Measurements from ENCODE around the gene ZNF418. TPM values are rescaled to one million over a fixed set of nuclear protein-coding genes. Genes with fewer than 3 reads are reported as not detected.
A peak's percentile ranks its signal among the peaks of the same experiment; 100 is the strongest.

Gene ZNF418
- total and polyA plus RNA-seq, 2 of the 13 experiments (the other 11 are each of a cell fraction or from before 2014, with no cell fraction given), result 0.07 to 0.27 TPM

- no peak for TF ChIP-seq ZNF530 (CRISPR knock-in tag; IDR thresholded peaks at IDR 0.05; ENCODE audit: low read depth)
- no peak for TF ChIP-seq ZNF30 (CRISPR knock-in tag; IDR thresholded peaks at IDR 0.05)
- TF ChIP-seq, protein P1, sequence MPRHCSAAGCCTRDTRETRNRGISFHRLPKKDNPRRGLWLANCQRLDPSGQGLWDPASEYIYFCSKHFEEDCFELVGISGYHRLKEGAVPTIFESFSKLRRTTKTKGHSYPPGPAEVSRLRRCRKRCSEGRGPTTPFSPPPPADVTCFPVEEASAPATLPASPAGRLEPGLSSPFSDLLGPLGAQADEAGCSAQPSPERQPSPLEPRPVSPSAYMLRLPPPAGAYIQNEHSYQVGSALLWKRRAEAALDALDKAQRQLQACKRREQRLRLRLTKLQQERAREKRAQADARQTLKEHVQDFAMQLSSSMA (CRISPR knock-in tag; IDR thresholded peaks at IDR 0.05), result peak; percentile 86
- 0 out of 2 replicates have a peak, but pooled peaks have one; percentile 13 for TF ChIP-seq ZNF513 (CRISPR knock-in tag; conservative IDR thresholded peaks at IDR 0.05)
- TF ChIP-seq, protein P2, sequence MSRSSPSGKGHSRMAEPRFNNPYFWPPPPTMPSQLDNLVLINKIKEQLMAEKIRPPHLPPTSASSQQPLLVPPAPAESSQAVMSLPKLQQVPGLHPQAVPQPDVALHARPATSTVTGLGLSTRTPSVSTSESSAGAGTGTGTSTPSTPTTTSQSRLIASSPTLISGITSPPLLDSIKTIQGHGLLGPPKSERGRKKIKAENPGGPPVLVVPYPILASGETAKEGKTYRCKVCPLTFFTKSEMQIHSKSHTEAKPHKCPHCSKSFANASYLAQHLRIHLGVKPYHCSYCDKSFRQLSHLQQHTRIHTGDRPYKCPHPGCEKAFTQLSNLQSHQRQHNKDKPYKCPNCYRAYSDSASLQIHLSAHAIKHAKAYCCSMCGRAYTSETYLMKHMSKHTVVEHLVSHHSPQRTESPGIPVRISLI (CRISPR knock-in tag; IDR thresholded peaks at IDR 0.05; ENCODE audit: borderline replicate concordance), result peak; percentile 53; the same call in 1 of the 2 replicates
- TF ChIP-seq HOXA5 (CRISPR knock-in tag; IDR thresholded peaks at IDR 0.05), result peak; percentile 78; the same call in 1 of the 2 replicates
- no peak for TF ChIP-seq ARID2 (CRISPR knock-in tag; IDR thresholded peaks at IDR 0.05; ENCODE audit: borderline replicate concordance)
- TF ChIP-seq ZNF264 (CRISPR knock-in tag; IDR thresholded peaks at IDR 0.05), result peak; percentile 37; the same call in 1 of the 2 replicates
- TF ChIP-seq MAFK (conservative IDR thresholded peaks at IDR 0.05 in 1 of 2, IDR thresholded peaks at IDR 0.05 in 1 of 2; ENCODE audit: low read length in 2 of 2), result no peak
- TF ChIP-seq AHDC1 (CRISPR knock-in tag; IDR thresholded peaks at IDR 0.05; ENCODE audit: borderline replicate concordance), result no peak; the same call in 1 of the 2 replicates
- TF ChIP-seq ZNF329 (CRISPR knock-in tag; IDR thresholded peaks at IDR 0.05; ENCODE audit: low read depth), result no peak
- 0 out of 2 replicates have a peak, but pooled peaks have one; percentile 28 for TF ChIP-seq IRX3 (CRISPR knock-in tag; IDR thresholded peaks at IDR 0.05; ENCODE audit: borderline replicate concordance, low read depth)
- TF ChIP-seq THAP11 (CRISPR knock-in tag; IDR thresholded peaks at IDR 0.05), result peak; percentile 97
- no peak; the same call in 1 of the 2 replicates for TF ChIP-seq ZNF460 (CRISPR knock-in tag; IDR thresholded peaks at IDR 0.05; ENCODE audit: borderline replicate concordance)
- TF ChIP-seq CHD4 (IDR thresholded peaks at IDR 0.05; ENCODE audit: borderline replicate concordance, low read length), result peak; percentile 38; the same call in 1 of the 2 replicates
- peak; percentile 27; the same call in 1 of the 2 replicates for TF ChIP-seq FOSL2 (CRISPR knock-in tag; IDR thresholded peaks at IDR 0.05)
- TF ChIP-seq ZKSCAN1 (IDR thresholded peaks at IDR 0.05; ENCODE audit: low read length), result no peak
- TF ChIP-seq SIN3B (IDR thresholded peaks at IDR 0.05; ENCODE audit: low read length), result peak; percentile 74
- no peak for TF ChIP-seq REXO4 (CRISPR knock-in tag; IDR thresholded peaks at IDR 0.05; ENCODE audit: borderline replicate concordance)
- no peak for TF ChIP-seq ZNF367 (CRISPR knock-in tag; IDR thresholded peaks at IDR 0.05; ENCODE audit: borderline replicate concordance)
- peak; percentile 63; the same call in 1 of the 2 replicates for TF ChIP-seq MYC (CRISPR knock-in tag; IDR thresholded peaks at IDR 0.05; ENCODE audit: borderline replicate concordance)
Measured at GRCh38 chr19:57947419-57948134, 12.4 kb upstream of the ZNF418 start, which contains the start of gene ZNF256 (continued).

Measured in HepG2 (cell line).